ENCODE results near the gene ZBED4.

ZBED4 gene

GRCh38 chr22:49861642-49862495, 8.2 kb downstream of the ZBED4 start:
- H2AFZ ChIP-seq: no peak overlapping the region
- H3K9me3 ChIP-seq (ENCODE audit: control insufficient read depth, low read length): no peaks in the 10 kb centered on the region
- no peak overlapping the region for H3K4me2 ChIP-seq (ENCODE audit: low read length)
- H3K79me2 ChIP-seq: peaks cover 6% of the 10 kb centered on the region
- no peaks in the 10 kb centered on the region for H3K36me3 ChIP-seq (ENCODE audit: control insufficient read depth, insufficient read depth, low read length)
- no peaks in the 10 kb centered on the region for H3K27me3 ChIP-seq (ENCODE audit: control insufficient read depth, insufficient read depth, low read length)
- no peak for TF ChIP-seq CTCF (IDR thresholded peaks at IDR 0.05)
- H3K4me1 ChIP-seq: no peaks in the 10 kb centered on the region
- no peak overlapping the region for H3K27ac ChIP-seq
- no peak overlapping the region for H3K9ac ChIP-seq
- H3K4me3 ChIP-seq (ENCODE audit: low read depth, low read length): no peak overlapping the region

GRCh38 chr22:49862496-49862776, 8.8 kb downstream of the ZBED4 start:
- Histone ChIP-seq H3K4me3 (ENCODE audit: low read depth, low read length) (no peak overlapping the region), H3K79me2 (peaks cover 4% of the 10 kb centered on the region), H3K27me3 (ENCODE audit: control insufficient read depth, insufficient read depth, low read length) (no peaks in the 10 kb centered on the region), H3K27ac (no peak overlapping the region), H2AFZ (no peak overlapping the region), H3K9ac (no peak overlapping the region), H3K4me1 (no peaks in the 10 kb centered on the region), H3K4me2 (ENCODE audit: low read length) (no peak overlapping the region), H3K9me3 (ENCODE audit: control insufficient read depth, low read length) (no peaks in the 10 kb centered on the region), H3K36me3 (ENCODE audit: control insufficient read depth, insufficient read depth, low read length) (no peaks in the 10 kb centered on the region)
- no peak for TF ChIP-seq CTCF (IDR thresholded peaks at IDR 0.05)

DNA sequence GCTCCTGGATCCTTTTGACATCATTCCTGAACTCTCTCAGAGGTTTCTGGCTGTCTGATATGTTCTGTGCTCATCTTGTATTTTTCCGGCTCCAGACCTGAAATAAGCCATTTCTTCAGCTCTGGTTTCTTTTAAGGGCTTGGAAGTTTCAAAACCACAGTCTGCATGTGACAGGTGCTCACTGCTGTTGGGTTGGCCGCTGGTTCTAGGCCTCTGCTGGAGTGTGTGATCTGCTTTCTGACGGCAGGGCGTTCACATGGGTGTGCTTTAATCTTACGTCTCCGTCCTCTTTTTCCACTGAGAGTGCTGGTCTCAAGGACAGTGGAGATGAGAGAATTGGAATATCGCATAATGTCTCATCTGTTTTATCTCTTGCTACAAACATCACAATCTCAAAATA, 10.3 kb downstream of the ZBED4 start:
- Histone ChIP-seq H3K4me3 (ENCODE audit: low read depth, low read length) (no peak overlapping the region), H3K9ac (no peak overlapping the region), H3K4me2 (ENCODE audit: low read length) (no peak overlapping the region), H3K27me3 (ENCODE audit: control insufficient read depth, insufficient read depth, low read length) (no peaks in the 10 kb centered on the region), H3K79me2 (peaks cover 9% of the 10 kb centered on the region), H3K9me3 (ENCODE audit: control insufficient read depth, low read length) (no peaks in the 10 kb centered on the region), H3K36me3 (ENCODE audit: control insufficient read depth, insufficient read depth, low read length) (no peaks in the 10 kb centered on the region), H3K27ac (no peak overlapping the region), H3K4me1 (no peaks in the 10 kb centered on the region), H2AFZ (no peak overlapping the region)
- TF ChIP-seq CTCF (IDR thresholded peaks at IDR 0.05): no peak

- H3K36me3 ChIP-seq (ENCODE audit: control insufficient read depth, insufficient read depth, low read length): no peaks in the 10 kb centered on the region
Measured at GRCh38 chr22:49865156-49865555, 11.5 kb downstream of the ZBED4 start.

More at GRCh38 chr22:49865156-49865555, 11.5 kb downstream of the ZBED4 start:
- no peak for TF ChIP-seq CTCF (IDR thresholded peaks at IDR 0.05)
- no peak overlapping the region for H3K4me2 ChIP-seq (ENCODE audit: low read length)
- no peak overlapping the region for H2AFZ ChIP-seq
- H3K4me1 ChIP-seq: no peaks in the 10 kb centered on the region
- no peak overlapping the region for H3K4me3 ChIP-seq (ENCODE audit: low read depth, low read length)
- H3K27me3 ChIP-seq (ENCODE audit: control insufficient read depth, insufficient read depth, low read length): no peaks in the 10 kb centered on the region
- no peaks in the 10 kb centered on the region for H3K9me3 ChIP-seq (ENCODE audit: control insufficient read depth, low read length)
- H3K9ac ChIP-seq: no peak overlapping the region
- peaks cover 14% of the 10 kb centered on the region for H3K79me2 ChIP-seq
- no peak overlapping the region for H3K27ac ChIP-seq
